PC-9 (cell line): Measurements from ENCODE around the gene TP53RK. TPM values are rescaled to one million over a fixed set of nuclear protein-coding genes. Genes with fewer than 3 reads are reported as not detected.

ENCODE experiments used
- BruUV-seq: library from RNA; stranded (reverse); fragments of 400-500 nt; replicated peaks from 2 replicates; lab custom pipeline; 2021; lab: Mats Ljungman, UMichigan
- CTCF ChIA-PET: fragments of 300-600 bp; sonication (Branson Sonifier 250); formaldehyde crosslinking; loops from one replicate; lab custom pipeline; 2022; ENCODE audit warnings: antibody characterized with exemption; lab: Charles Lee
- POLR2A ChIA-PET: fragments of 300-600 bp; sonication (Branson Sonifier 250); formaldehyde crosslinking; loops from one replicate; lab custom pipeline; 2022; ENCODE audit warnings: antibody characterized with exemption; ENCODE audit not compliant: unreplicated experiment; lab: Charles Lee
- DNase-seq, 2 experiments: peaks; one replicate each; pipeline versions ENCODE4 v3.0.0 to v3.0.0-alpha.2; 2015 to 2022; ENCODE audit warnings: mixed read lengths in 1 of 2
- H2AFZ ChIP-seq: fragments of 200-600 bp; sonication (generic); 2 replicates; pipeline ENCODE4 v1.8.1; 2017; ENCODE audit warnings: antibody characterized with exemption
- H3F3A ChIP-seq: fragments of 200-600 bp; sonication (generic); 2 replicates; pipeline ENCODE4 v1.8.1; 2017; ENCODE audit warnings: antibody characterized with exemption, mild to moderate bottlenecking, low read depth; ENCODE audit not compliant: insufficient read depth
- H3K27ac ChIP-seq: fragments of 200-600 bp; sonication (generic); 2 replicates; pipeline ENCODE4 v1.6.1; 2016; ENCODE audit warnings: mixed run types
- H3K27me3 ChIP-seq: fragments of 200-600 bp; sonication (generic); 2 replicates; pipeline ENCODE4 v1.6.1; 2016; ENCODE audit warnings: low read depth, mixed run types; ENCODE audit not compliant: insufficient read depth
- H3K36me3 ChIP-seq: fragments of 200-600 bp; sonication (generic); 2 replicates; pipeline ENCODE4 v1.6.1; 2016; ENCODE audit warnings: low read depth, mixed run types
- H3K4me1 ChIP-seq: fragments of 200-600 bp; sonication (generic); replicated peaks from 2 replicates; pipeline ENCODE4 v1.6.1; 2016; ENCODE audit warnings: mixed run types; ENCODE audit not compliant: insufficient read depth
- H3K4me2 ChIP-seq: fragments of 200-600 bp; sonication (generic); 2 replicates; pipeline ENCODE4 v1.6.1; 2017; ENCODE audit warnings: mixed run types
- H3K4me3 ChIP-seq: fragments of 200-600 bp; sonication (generic); 2 replicates; pipeline ENCODE4 v1.6.1; 2016; ENCODE audit warnings: mixed run types
- H3K79me2 ChIP-seq: fragments of 200-600 bp; sonication (generic); 2 replicates; pipeline ENCODE4 v1.6.1; 2017; ENCODE audit warnings: low read depth, mixed run types
- H3K9me2 ChIP-seq: fragments of 200-600 bp; sonication (generic); 2 replicates; pipeline ENCODE4 v1.8.1; 2017; ENCODE audit warnings: mild to moderate bottlenecking; ENCODE audit not compliant: insufficient read depth
- H3K9me3 ChIP-seq: fragments of 200-600 bp; sonication (generic); 2 replicates; pipeline ENCODE4 v1.8.1; 2016; ENCODE audit warnings: low read depth; ENCODE audit not compliant: insufficient read depth
- H4K20me1 ChIP-seq: fragments of 200-600 bp; sonication (generic); 2 replicates; pipeline ENCODE4 v1.8.1; 2017; ENCODE audit not compliant: insufficient read depth
- CTCF ChIP-seq: fragments of 200-600 bp; sonication (generic); conservative IDR thresholded peaks from 2 replicates; pipeline ENCODE4 v1.6.1; 2017; ENCODE audit warnings: mixed run types, antibody characterized with exemption, mild to moderate bottlenecking, moderate library complexity
- EZH2 ChIP-seq: fragments of 200-600 bp; sonication (generic); IDR thresholded peaks from 2 replicates; pipeline ENCODE4 v1.8.0; 2017; ENCODE audit warnings: antibody characterized with exemption, low read depth
- intact Hi-C: fragments of 100-400 bp; cut with micrococcal nuclease; formaldehyde crosslinking; loops from one replicate; pipeline ENCODE4 v1.10.0; 2022; ENCODE audit not compliant: unreplicated experiment
- total RNA-seq: library from RNA; stranded (reverse); gene quantifications from 2 replicates; pipeline ENCODE4 v1.2.3, GENCODE V29; 2021

TP53RK gene
- total RNA-seq, 1 experiment from 2014 or later = 10.4 TPM

- Histone ChIP-seq H3K4me2 (no peak overlapping the region), H3K79me2 (no peaks in the 10 kb centered on the region), H3K9me2 (no peaks in the 10 kb centered on the region), H3K4me3 (no peak overlapping the region), H3K27ac (no peak overlapping the region), H2AFZ (no peak overlapping the region), H3F3A (no peaks in the 10 kb centered on the region), H3K36me3 (no peaks in the 10 kb centered on the region), H4K20me1 (no peaks in the 10 kb centered on the region), H3K9me3 (no peaks in the 10 kb centered on the region; the same call in 1 of the 2 replicates), H3K4me1 (no peaks in the 10 kb centered on the region), H3K27me3 (no peaks in the 10 kb centered on the region)
- no peak for TF ChIP-seq EZH2
- no peak for TF ChIP-seq CTCF
- POLR2A ChIA-PET = no interaction called here
- no TSS peak for BruUV-seq
- DNase-seq = no peak
- intact Hi-C loops = no loop called here
- CTCF ChIA-PET = no interaction called here
These were observed 33.2 kb upstream of the TP53RK start for GRCh38 chr20:46722450-46722849.

DNA sequence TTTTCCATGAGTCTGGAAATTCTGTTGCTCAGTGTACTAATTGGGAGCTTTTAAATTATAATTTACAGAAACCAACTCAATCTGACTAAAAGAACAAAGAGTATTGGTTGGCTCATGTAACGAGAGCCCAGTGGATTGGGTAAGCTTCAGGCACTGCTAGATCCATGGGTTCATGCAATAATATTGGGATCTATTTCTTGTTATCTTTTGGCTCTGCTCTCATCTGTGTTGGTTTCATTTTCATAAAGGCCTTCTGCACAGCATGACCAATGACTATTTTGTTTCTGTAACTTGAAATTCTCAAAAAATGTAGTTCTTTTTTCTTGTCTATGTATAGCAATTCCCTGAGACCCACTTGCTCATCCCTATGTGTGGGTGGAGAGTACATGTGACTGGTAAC lies 32.2 kb upstream of the TP53RK start:
- ChIA-PET CTCF (no interaction called here), POLR2A (no interaction called here)
- no peak for TF ChIP-seq EZH2
- TF ChIP-seq CTCF = no peak
- intact Hi-C loops = no loop called here
- H2AFZ ChIP-seq = no peak overlapping the region
- no peaks in the 10 kb centered on the region for H3F3A ChIP-seq
- no peak overlapping the region for H3K4me2 ChIP-seq
- no TSS peak for BruUV-seq
- no peaks in the 10 kb centered on the region for H3K79me2 ChIP-seq
- H3K4me1 ChIP-seq = no peaks in the 10 kb centered on the region
- H3K4me3 ChIP-seq = no peak overlapping the region
- H3K27me3 ChIP-seq = no peaks in the 10 kb centered on the region
- no peak overlapping the region for H3K27ac ChIP-seq
- H3K9me2 ChIP-seq = no peaks in the 10 kb centered on the region
- no peaks in the 10 kb centered on the region for H4K20me1 ChIP-seq
- H3K9me3 ChIP-seq = no peaks in the 10 kb centered on the region; the same call in 1 of the 2 replicates
- H3K36me3 ChIP-seq = no peaks in the 10 kb centered on the region
- no peak for DNase-seq

- intact Hi-C loops = no loop called here
- Histone ChIP-seq H3K4me3 (no peak overlapping the region), H3K4me2 (no peak overlapping the region), H3K27ac (no peak overlapping the region), H3K4me1 (no peaks in the 10 kb centered on the region), H2AFZ (no peak overlapping the region), H4K20me1 (no peaks in the 10 kb centered on the region), H3K36me3 (no peaks in the 10 kb centered on the region), H3K27me3 (no peaks in the 10 kb centered on the region), H3F3A (no peaks in the 10 kb centered on the region), H3K79me2 (no peaks in the 10 kb centered on the region), H3K9me2 (no peaks in the 10 kb centered on the region), H3K9me3 (no peaks in the 10 kb centered on the region; the same call in 1 of the 2 replicates)
- no peak for TF ChIP-seq EZH2
- TF ChIP-seq CTCF = no peak
- DNase-seq = no peak
- BruUV-seq = no TSS peak
- POLR2A ChIA-PET = no interaction called here
- CTCF ChIA-PET = no interaction called here
These were observed 31.7 kb upstream of the TP53RK start for GRCh38 chr20:46720776-46721425.
